ENCODE measurements around the gene SPATA2. TPM values are rescaled to one million over a fixed set of nuclear protein-coding genes. Genes with fewer than 3 reads are reported as not detected.

Gene SPATA2
- total and polyA plus RNA-seq, 2 of the 8 experiments (the other 6 are each of a cell fraction or from before 2014, with no cell fraction given): 11.0 to 13.0 TPM

DNA sequence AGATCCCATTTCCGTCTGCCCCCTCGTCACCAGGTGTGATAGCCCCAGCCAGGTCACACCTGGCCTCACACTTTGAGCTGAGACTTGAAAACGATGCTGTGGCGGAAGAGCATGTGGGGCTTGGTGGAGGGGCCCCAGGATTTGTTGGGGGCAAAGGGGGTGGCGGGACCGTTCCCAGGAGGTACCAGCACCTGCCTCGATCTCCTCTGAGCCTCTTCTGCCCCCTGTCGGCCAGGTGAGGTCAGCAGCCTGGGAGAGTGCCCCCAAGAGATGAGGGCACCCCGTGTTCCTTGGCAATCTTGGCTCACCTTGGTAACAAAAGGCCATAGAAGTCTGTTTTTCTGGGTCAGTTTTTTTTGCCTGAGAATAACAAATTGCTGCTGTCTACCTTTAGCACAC lies 25.4 kb downstream of the SPATA2 start:
- Histone ChIP-seq H2BK120ac (replicated peaks; ENCODE audit: low read depth, low read length) (no peak overlapping the region), H4K20me1 (replicated peaks in 1 of 2; ENCODE audit: control insufficient read depth in 1 of 2, insufficient read depth in 2 of 2, low read length in 2 of 2) (peaks cover 3 to 4% of the 10 kb centered on the region in 2 experiments), H3K79me1 (ENCODE audit: low read depth, low read length) (no peaks in the 10 kb centered on the region), H2AFZ (ENCODE audit: low read length) (no peak overlapping the region), H3K4ac (replicated peaks; ENCODE audit: insufficient read length, low read depth, low read length) (no peak overlapping the region), H3K36me3 (ENCODE audit: control insufficient read depth in 2 of 4, insufficient read depth in 4 of 4, low read length in 3 of 4) (no peaks in the 10 kb centered on the region), H3K4me1 (replicated peaks in 1 of 4; ENCODE audit: control insufficient read depth in 3 of 4, insufficient read depth in 4 of 4, low read length in 3 of 4) (peaks cover 0 to 19% (median 11%) of the 10 kb centered on the region in 4 experiments; a peak in 5 of 7 replicates), H2BK20ac (ENCODE audit: low read length) (no peak overlapping the region), H3K23ac (ENCODE audit: insufficient read length) (no peak overlapping the region), H3K27ac (ENCODE audit: low read depth, low read length) (no peak overlapping the region), H3K9me3 (ENCODE audit: insufficient read depth in 2 of 2, low read depth in 1 of 2, low read length in 1 of 2) (no peaks in the 10 kb centered on the region), H3K4me3 (ENCODE audit: extremely low read depth in 1 of 4, insufficient read depth in 2 of 4, low read depth in 3 of 4, low read length in 4 of 4) (no peak overlapping the region), H4K91ac (replicated peaks; ENCODE audit: insufficient read length, low read length) (no peak overlapping the region), H3K9ac (replicated peaks in 1 of 4; ENCODE audit: extremely low read depth in 1 of 4, low read depth in 3 of 4, low read length in 3 of 4) (no peak overlapping the region), H3K23me2 (ENCODE audit: low read depth, low read length) (no peaks in the 10 kb centered on the region), H3K79me2 (ENCODE audit: control insufficient read depth in 1 of 2, insufficient read depth in 2 of 2, low read length in 2 of 2) (no peaks in the 10 kb centered on the region), H4K5ac (ENCODE audit: insufficient read length, low read depth, low read length) (no peak overlapping the region), H2BK15ac (ENCODE audit: low read length) (no peak overlapping the region), H2BK5ac (ENCODE audit: low read depth, low read length) (no peak overlapping the region), H4K8ac (ENCODE audit: extremely low read depth, insufficient read depth, low read length) (no peak overlapping the region), H3K4me2 (ENCODE audit: insufficient read depth in 1 of 2, low read depth in 2 of 2, low read length in 2 of 2) (no peak overlapping the region), H3K14ac (ENCODE audit: insufficient read length) (no peak overlapping the region), H3K18ac (ENCODE audit: extremely low read depth, low read length) (no peak overlapping the region), H3K56ac (replicated peaks; ENCODE audit: insufficient read length, low read depth, low read length) (no peak overlapping the region), H2BK12ac (ENCODE audit: low read depth, low read length) (no peak overlapping the region), H3K27me3 (replicated peaks in 1 of 4; ENCODE audit: control insufficient read depth in 3 of 4, extremely low read depth in 1 of 4, insufficient read depth in 3 of 4, low read length in 3 of 4) (no peaks in the 10 kb centered on the region), H2AK5ac (ENCODE audit: low read depth, low read length) (no peak overlapping the region)
- 67% methylated on average over 9 of the region's 9 CpGs; no CpG with 5 or more reads in 1 of the 2 experiments for WGBS, 2 experiments (ENCODE audit: extremely low coverage in 1 of 2, insufficient coverage in 1 of 2, insufficient read length in 1 of 2, insufficient replicate concordance in 2 of 2, low coverage in 1 of 2, low lambda C conversion rate in 2 of 2, missing lambda C conversion rate in 1 of 2)
- DNase-seq (ENCODE audit: low read depth in 1 of 2, low spot score in 2 of 2): peak in 1 of 2 experiments; percentile 85
- POLR2A ChIA-PET (ENCODE audit: partially characterized antibody): interaction anchor here (3.5 kb wide), 1 partner anchor 24 kb away, joined by 17 read pairs; the partner anchor contains the start of gene SPATA2
- CTCF ChIA-PET (ENCODE audit: partially characterized antibody): interaction anchor here (0.7 to 12.8 kb wide), 27 partner anchors 9 to 348 kb away, joined by 3 to 199 read pairs (median 6); partner anchors contain the start of gene SPATA2
- FAIRE-seq: no peak
- TF ChIP-seq KDM4A (IDR thresholded peaks at IDR 0.05; ENCODE audit: low read depth, low read length, severe bottlenecking) (no peak), TAF7 (optimal IDR thresholded peaks at IDR 0.05; ENCODE audit: borderline replicate concordance, low read depth, low read length) (no peak), ZNF274 (IDR thresholded peaks at IDR 0.05; ENCODE audit: borderline replicate concordance, extremely low read depth, low read length) (no peak), SIRT6 (IDR thresholded peaks at IDR 0.05; ENCODE audit: low read length) (no peak), ASH2L (IDR thresholded peaks at IDR 0.05; ENCODE audit: low read length) (no peak), CREB1 (IDR thresholded peaks at IDR 0.05) (no peak), RAD21 (IDR thresholded peaks at IDR 0.05 in 1 of 2, conservative IDR thresholded peaks at IDR 0.05 in 1 of 2; ENCODE audit: low read depth in 2 of 2, low read length in 2 of 2) (peak; percentile 56 to 67)
- TF ChIP-seq, protein P1, sequence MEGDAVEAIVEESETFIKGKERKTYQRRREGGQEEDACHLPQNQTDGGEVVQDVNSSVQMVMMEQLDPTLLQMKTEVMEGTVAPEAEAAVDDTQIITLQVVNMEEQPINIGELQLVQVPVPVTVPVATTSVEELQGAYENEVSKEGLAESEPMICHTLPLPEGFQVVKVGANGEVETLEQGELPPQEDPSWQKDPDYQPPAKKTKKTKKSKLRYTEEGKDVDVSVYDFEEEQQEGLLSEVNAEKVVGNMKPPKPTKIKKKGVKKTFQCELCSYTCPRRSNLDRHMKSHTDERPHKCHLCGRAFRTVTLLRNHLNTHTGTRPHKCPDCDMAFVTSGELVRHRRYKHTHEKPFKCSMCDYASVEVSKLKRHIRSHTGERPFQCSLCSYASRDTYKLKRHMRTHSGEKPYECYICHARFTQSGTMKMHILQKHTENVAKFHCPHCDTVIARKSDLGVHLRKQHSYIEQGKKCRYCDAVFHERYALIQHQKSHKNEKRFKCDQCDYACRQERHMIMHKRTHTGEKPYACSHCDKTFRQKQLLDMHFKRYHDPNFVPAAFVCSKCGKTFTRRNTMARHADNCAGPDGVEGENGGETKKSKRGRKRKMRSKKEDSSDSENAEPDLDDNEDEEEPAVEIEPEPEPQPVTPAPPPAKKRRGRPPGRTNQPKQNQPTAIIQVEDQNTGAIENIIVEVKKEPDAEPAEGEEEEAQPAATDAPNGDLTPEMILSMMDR (IDR thresholded peaks at IDR 0.05; ENCODE audit: control extremely low read depth in 1 of 3, insufficient read depth in 1 of 3, low read depth in 1 of 3, low read length in 3 of 3): peak; percentile 76 to 88 (median 81)
- TF ChIP-seq, protein P2, sequence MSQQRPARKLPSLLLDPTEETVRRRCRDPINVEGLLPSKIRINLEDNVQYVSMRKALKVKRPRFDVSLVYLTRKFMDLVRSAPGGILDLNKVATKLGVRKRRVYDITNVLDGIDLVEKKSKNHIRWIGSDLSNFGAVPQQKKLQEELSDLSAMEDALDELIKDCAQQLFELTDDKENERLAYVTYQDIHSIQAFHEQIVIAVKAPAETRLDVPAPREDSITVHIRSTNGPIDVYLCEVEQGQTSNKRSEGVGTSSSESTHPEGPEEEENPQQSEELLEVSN (IDR thresholded peaks at IDR 0.05): no peak
- TF ChIP-seq, protein P3, sequence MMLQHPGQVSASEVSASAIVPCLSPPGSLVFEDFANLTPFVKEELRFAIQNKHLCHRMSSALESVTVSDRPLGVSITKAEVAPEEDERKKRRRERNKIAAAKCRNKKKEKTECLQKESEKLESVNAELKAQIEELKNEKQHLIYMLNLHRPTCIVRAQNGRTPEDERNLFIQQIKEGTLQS (IDR thresholded peaks at IDR 0.05; ENCODE audit: insufficient read depth, low read depth, low read length): no peak

Measured in H1 (cell line).